K562 (cell line): ENCODE measurements around the gene MYCL. TPM values are rescaled to one million over a fixed set of nuclear protein-coding genes. Genes with fewer than 3 reads are reported as not detected.

Experiments
- ATF7 ChIP-seq: fragments of 450-650 bp; IDR thresholded peaks from 2 replicates; pipeline ENCODE4 v1.7.1; 2014; ENCODE audit warnings: mild to moderate bottlenecking, moderate library complexity
- CBFA2T2 ChIP-seq: fragments of 450-650 bp; conservative IDR thresholded peaks from 2 replicates; pipeline ENCODE4 v1.6.1; 2017; ENCODE audit warnings: mild to moderate bottlenecking
- CHD2 ChIP-seq: IDR thresholded peaks from 2 replicates; pipeline ENCODE4 v1.6.1; 2011; ENCODE audit warnings: low read depth, low read length
- FOSL1 ChIP-seq: fragments of 200-800 bp; sonication (Bioruptor generic); conservative IDR thresholded peaks from 2 replicates; pipeline ENCODE4 v1.6.1; 2016; ENCODE audit warnings: missing genetic modification characterization, missing compliant biosample characterization
- HDAC2 ChIP-seq: fragments of 450-650 bp; IDR thresholded peaks from 2 replicates; pipeline ENCODE4 v1.6.1; 2016; ENCODE audit warnings: mild to moderate bottlenecking
- NRF1 ChIP-seq, 2 experiments: fragments of 450-650 bp; IDR thresholded peaks in 1 of 2; conservative IDR thresholded peaks in 1 of 2; 2 replicates each; pipeline ENCODE4 v1.6.1; 2014; ENCODE audit warnings: mild to moderate bottlenecking in 2 of 2
- RBFOX2 ChIP-seq: fragments of 200-400 bp; formaldehyde crosslinking; IDR thresholded peaks from 2 replicates; pipeline ENCODE4 v1.6.1; 2017; ENCODE audit warnings: low read depth, mild to moderate bottlenecking, low read length, moderate library complexity
- RHOXF2B ChIP-seq: fragments of 250-450 bp; sonication (Bioruptor Pico); conservative IDR thresholded peaks from 2 replicates; pipeline ENCODE4 v1.5.1; 2021
- RNF2 ChIP-seq: sonication (generic); IDR thresholded peaks from 2 replicates; pipeline ENCODE4 v1.6.1; 2016
- SNRNP70 ChIP-seq: fragments of 200-400 bp; formaldehyde crosslinking; optimal IDR thresholded peaks from 2 replicates; pipeline ENCODE3; 2017; ENCODE audit warnings: low read depth, low read length
- XRCC4 ChIP-seq: IDR thresholded peaks from one replicate; pipeline ENCODE4 v1.6.1; 2011; ENCODE audit not compliant: insufficient read depth, insufficient read length; ENCODE audit errors: extremely low read depth
- ZFPM2 ChIP-seq: fragments of 250-450 bp; sonication (Bioruptor Pico); IDR thresholded peaks from 2 replicates; pipeline ENCODE4 v1.5.1; 2022; ENCODE audit warnings: mild to moderate bottlenecking
- ZNF395 ChIP-seq: fragments of 200-800 bp; sonication (Bioruptor generic); IDR thresholded peaks from 2 replicates; pipeline ENCODE4 v1.6.1; 2017; ENCODE audit warnings: missing genetic modification characterization, missing compliant biosample characterization
- ZNF780A ChIP-seq: fragments of 250-450 bp; sonication (Bioruptor Pico); IDR thresholded peaks from 2 replicates; pipeline ENCODE4 v1.5.0; 2021; ENCODE audit warnings: mild to moderate bottlenecking
- polyA plus RNA-seq, 8 experiments: library from polyadenylated mRNA; depleted of rRNA in 4 of 8; stranded (reverse) in 5 of 8; unstranded in 3 of 8; fragments of >200 nt; fragmentation: Nextera tagmentation in 2 of 8; fragmentation: Illumina TruSeq in 1 of 8; extraction: Ambion mirVana in 2 of 8; extraction: Trizol in 1 of 8; gene quantifications; 2 replicates each; pipeline versions ENCODE4 v1.2.1 to v1.2.3, GENCODE V29; 2011 to 2014; ENCODE audit warnings: inconsistent platforms in 1 of 8, missing spikeins in 1 of 8
- total RNA-seq, 7 experiments: library from RNA; depleted of rRNA in 6 of 7; stranded (reverse); fragments of >200 nt in 6 of 7; fragmentation: Illumina TruSeq in 2 of 7; extraction: Trizol in 2 of 7; gene quantifications; 2 replicates each; pipeline versions ENCODE4 v1.2.1 to v1.2.3, GENCODE V29; 2011 to 2021; ENCODE audit warnings: low replicate concordance in 1 of 7
- TF ChIP-seq, protein P1 (sequence below), 2 experiments: fragments of 450-650 bp in 1 of 2; sonication (generic) in 1 of 2; formaldehyde crosslinking in 1 of 2; IDR thresholded peaks; 2 replicates each; pipeline versions ENCODE4 v1.7.1 to v1.9.0; 2016 to 2022; ENCODE audit warnings: inconsistent platforms in 1 of 2, mild to moderate bottlenecking in 1 of 2, missing genetic modification reagents in 1 of 2
- TF ChIP-seq, protein P2 (sequence below): conservative IDR thresholded peaks from 2 replicates; pipeline ENCODE4 v1.6.1; 2011; ENCODE audit warnings: low read depth, mild to moderate bottlenecking, low read length; ENCODE audit not compliant: control insufficient read depth

The MYCL gene
- total and polyA plus RNA-seq, 9 of the 15 experiments (the other 6 are each of a cell fraction or from before 2014, with no cell fraction given), result 3.5 to 22.0 (median 12.8) TPM

- TF ChIP-seq, protein P1, sequence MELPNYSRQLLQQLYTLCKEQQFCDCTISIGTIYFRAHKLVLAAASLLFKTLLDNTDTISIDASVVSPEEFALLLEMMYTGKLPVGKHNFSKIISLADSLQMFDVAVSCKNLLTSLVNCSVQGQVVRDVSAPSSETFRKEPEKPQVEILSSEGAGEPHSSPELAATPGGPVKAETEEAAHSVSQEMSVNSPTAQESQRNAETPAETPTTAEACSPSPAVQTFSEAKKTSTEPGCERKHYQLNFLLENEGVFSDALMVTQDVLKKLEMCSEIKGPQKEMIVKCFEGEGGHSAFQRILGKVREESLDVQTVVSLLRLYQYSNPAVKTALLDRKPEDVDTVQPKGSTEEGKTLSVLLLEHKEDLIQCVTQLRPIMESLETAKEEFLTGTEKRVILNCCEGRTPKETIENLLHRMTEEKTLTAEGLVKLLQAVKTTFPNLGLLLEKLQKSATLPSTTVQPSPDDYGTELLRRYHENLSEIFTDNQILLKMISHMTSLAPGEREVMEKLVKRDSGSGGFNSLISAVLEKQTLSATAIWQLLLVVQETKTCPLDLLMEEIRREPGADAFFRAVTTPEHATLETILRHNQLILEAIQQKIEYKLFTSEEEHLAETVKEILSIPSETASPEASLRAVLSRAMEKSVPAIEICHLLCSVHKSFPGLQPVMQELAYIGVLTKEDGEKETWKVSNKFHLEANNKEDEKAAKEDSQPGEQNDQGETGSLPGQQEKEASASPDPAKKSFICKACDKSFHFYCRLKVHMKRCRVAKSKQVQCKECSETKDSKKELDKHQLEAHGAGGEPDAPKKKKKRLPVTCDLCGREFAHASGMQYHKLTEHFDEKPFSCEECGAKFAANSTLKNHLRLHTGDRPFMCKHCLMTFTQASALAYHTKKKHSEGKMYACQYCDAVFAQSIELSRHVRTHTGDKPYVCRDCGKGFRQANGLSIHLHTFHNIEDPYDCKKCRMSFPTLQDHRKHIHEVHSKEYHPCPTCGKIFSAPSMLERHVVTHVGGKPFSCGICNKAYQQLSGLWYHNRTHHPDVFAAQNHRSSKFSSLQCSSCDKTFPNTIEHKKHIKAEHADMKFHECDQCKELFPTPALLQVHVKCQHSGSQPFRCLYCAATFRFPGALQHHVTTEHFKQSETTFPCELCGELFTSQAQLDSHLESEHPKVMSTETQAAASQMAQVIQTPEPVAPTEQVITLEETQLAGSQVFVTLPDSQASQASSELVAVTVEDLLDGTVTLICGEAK (IDR thresholded peaks at IDR 0.05), result peak; percentile 12; the same call in 1 of the 2 replicates
- TF ChIP-seq, protein P1 (CRISPR knock-in tag; IDR thresholded peaks at IDR 0.05), result no peak
- TF ChIP-seq SNRNP70 (no peak), CHD2 (no peak), XRCC4 (no peak), FOSL1 (tag) (peak; percentile 73), NRF1 (conservative IDR thresholded peaks at IDR 0.05 in 1 of 2, IDR thresholded peaks at IDR 0.05 in 1 of 2) (peak; percentile 39 to 43; a peak in 2 of 4 replicates), CBFA2T2 (peak; percentile 94), ZNF780A (no peak), HDAC2 (peak; percentile 99), RHOXF2B (CRISPR knock-in tag) (no peak), ZNF395 (0 out of 2 replicates have a peak, but pooled peaks have one; percentile 58), ZFPM2 (CRISPR knock-in tag) (no peak), RBFOX2 (0 out of 2 replicates have a peak, but pooled peaks have one; percentile 23), RNF2 (peak; percentile 61; the same call in 1 of the 2 replicates), ATF7 (peak; percentile 83)
- TF ChIP-seq, protein P2, sequence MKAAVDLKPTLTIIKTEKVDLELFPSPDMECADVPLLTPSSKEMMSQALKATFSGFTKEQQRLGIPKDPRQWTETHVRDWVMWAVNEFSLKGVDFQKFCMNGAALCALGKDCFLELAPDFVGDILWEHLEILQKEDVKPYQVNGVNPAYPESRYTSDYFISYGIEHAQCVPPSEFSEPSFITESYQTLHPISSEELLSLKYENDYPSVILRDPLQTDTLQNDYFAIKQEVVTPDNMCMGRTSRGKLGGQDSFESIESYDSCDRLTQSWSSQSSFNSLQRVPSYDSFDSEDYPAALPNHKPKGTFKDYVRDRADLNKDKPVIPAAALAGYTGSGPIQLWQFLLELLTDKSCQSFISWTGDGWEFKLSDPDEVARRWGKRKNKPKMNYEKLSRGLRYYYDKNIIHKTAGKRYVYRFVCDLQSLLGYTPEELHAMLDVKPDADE, result no peak
Observed at GRCh38 chr1:39892601-39893595, 8.8 kb downstream of the MYCL start (continued).
